Amniotic epithelial cell (primary cell): ENCODE data around the gene FAHD2A.
"Not testable (repeated sequence)": the region's sequence is repeated elsewhere in the genome, so short reads cannot be mapped to it uniquely, and the experiment has no call there.

Experiments
- DNase-seq: peaks from one replicate; pipeline ENCODE4 v3.0.0-alpha.2; 2010; ENCODE audit warnings: low read depth

Gene FAHD2A

DNA sequence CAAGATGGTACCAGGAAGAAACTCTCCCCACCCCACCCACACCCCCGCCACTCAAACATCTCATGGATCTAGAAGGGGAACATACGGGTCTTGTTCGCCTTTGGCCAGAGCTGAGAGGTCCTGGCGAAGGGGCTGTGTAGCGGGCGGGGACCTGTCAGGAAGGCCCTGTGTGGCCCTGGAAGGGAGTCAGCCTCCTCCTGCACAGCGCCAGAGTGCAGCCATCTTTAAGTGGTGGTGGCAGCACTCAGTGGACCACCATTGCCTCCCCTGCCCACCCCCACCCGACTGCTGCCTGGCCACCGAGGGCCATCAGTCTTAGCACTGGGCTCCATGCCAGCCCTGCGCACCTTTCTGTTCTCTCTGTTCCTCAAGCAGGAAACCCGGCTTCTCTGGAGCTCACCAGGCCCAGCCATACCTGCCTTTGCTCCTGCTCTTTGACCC is 11.6 kb upstream of the FAHD2A start:
- no peak for DNase-seq

DNA sequence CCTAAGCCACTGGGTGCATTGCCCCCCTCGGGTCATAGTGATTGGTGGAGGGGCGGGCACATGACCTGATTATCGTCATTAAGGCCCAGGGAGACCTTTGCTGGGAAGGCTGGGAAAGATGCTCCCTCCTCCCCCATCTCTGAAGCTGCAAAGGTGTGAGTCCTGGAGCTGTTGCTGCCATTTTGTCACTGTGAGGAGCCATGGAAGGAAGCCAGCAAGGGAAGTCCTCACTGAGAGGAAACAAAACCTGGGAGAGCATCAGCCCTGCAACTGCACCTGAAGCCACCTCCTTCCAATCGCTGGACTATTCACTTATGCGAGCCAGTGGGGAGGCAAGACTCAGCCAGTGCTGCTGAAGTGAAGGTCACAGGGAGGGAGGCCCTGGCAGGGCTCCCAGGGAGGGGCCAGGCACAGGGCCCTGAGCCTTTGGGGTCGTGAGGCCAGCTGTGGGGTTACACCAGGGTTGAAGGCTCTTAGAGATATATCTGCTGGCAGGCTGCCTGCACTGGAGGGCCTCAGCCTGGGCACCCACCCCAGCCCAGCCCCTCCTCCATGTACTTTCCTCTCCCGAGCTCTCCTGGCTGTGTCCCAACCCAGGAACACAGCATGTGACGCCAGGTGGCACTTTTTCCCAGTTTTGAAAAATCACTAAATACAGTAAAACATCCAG is 10.7 kb upstream of the FAHD2A start:
- no peak for DNase-seq

DNA sequence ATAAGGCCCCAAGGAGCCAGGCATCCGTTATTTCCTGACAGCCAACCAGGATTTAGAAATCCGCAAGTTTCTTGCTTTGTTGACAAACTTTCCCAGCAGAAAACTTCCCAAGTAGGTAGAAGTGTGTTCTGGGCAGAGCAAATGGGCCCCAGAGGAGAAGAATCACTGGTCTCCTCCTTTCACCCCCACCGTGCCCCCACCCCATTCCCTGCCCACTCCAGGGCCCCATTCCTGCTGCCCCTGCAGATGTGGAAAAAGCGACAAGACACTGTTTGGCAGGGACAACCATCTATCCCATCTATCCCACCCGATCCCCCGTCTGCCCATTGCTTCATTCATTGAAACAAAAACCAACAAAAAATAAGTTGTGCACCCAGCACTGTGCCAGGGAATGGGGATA is 10.2 kb upstream of the FAHD2A start:
- no peak for DNase-seq

GRCh38 chr2:95392730-95393455 is 9.6 kb upstream of the FAHD2A start:
- DNase-seq: no peak

DNA sequence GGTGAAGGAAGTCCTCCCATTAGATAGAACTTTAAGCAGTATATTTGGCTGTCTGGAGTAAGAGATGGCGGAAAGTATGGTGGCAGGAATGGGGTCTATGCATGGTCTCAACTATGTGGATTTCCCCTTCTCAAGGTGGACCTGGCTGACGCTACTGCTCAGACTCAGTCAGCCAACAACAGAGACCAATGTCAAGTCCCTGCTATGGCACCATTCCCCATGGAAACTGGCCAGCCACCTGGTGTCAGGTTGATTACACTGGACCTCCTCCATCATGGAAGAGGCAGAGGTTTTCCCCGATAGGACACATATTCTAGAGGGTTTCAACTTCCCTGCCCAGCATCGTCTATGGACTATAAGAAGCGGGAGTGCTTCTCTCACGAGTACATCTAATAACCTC is 8.6 kb upstream of the FAHD2A start:
- DNase-seq: no peak

- DNase-seq: no peak
Measured at GRCh38 chr2:95399061-95399460, 3.4 kb upstream of the FAHD2A start.

GRCh38 chr2:95401480-95401879 is 1.0 kb upstream of the FAHD2A start:
- no peak for DNase-seq

GRCh38 chr2:95402004-95402369 is 521 bp upstream of the FAHD2A start:
- DNase-seq: not testable (repeated sequence)

DNA sequence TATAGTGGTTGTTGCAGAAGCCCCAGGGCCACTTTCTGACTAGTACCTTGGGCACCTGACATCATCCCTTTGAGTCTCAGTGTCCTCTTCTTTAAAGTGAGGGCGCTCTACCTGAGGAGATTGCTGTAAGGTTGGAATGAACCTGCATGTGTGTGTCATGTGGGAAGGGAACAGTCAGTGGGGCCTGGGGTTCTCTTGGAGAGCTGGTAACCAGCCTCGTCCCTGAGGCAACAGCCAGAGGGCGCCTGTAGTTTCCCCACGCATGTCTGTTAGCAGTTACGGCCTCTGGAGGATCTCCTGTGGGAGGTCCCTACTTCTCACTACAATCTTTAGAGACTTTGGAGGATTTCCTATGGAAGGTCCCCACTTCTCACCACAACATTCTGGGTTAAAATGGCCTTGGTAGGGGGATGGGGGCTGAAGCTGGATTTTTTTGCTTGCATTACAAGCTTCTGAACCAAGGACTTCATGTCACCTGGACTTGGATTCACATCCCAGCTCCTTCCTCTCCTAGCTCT is 755 bp downstream of the FAHD2A start:
- DNase-seq: peak; percentile 43

- DNase-seq: not testable (repeated sequence)
Measured at GRCh38 chr2:95403824-95404223, 1.3 kb downstream of the FAHD2A start.

- DNase-seq: not testable (repeated sequence)
Measured at GRCh38 chr2:95404676-95405075, 2.2 kb downstream of the FAHD2A start.

- DNase-seq: peak; percentile 83
Measured at GRCh38 chr2:95411239-95411638, 8.7 kb downstream of the FAHD2A start.

GRCh38 chr2:95414015-95414594 is 11.6 kb downstream of the FAHD2A start:
- DNase-seq: peak; percentile 65

DNA sequence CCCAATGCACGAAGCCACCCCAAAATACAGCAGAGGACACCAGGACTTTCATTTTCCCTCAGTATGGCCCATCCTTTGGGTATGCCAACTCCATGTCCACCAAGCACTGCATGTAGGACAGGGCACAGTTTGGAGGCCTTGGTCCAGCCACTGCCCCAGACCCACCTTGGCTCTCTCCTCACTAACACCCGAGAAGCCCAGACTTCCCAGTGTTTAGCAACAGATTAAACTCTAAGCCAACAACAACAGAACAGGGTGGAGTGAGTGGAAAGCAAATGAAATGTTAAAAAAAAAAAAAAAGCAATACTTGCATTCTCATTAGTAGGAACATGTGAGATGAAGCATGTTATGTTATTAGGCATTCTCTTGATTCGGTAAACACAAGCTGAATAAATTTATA is 12.6 kb downstream of the FAHD2A start:
- not testable (repeated sequence) for DNase-seq

- DNase-seq: not testable (repeated sequence)
Measured at GRCh38 chr2:95415561-95415960, 13.1 kb downstream of the FAHD2A start.

GRCh38 chr2:95427196-95427867 is 24.8 kb downstream of the FAHD2A start:
- DNase-seq: not testable (repeated sequence)

- DNase-seq: not testable (repeated sequence)
Measured at GRCh38 chr2:95429748-95430467, 27.4 kb downstream of the FAHD2A start.

DNA sequence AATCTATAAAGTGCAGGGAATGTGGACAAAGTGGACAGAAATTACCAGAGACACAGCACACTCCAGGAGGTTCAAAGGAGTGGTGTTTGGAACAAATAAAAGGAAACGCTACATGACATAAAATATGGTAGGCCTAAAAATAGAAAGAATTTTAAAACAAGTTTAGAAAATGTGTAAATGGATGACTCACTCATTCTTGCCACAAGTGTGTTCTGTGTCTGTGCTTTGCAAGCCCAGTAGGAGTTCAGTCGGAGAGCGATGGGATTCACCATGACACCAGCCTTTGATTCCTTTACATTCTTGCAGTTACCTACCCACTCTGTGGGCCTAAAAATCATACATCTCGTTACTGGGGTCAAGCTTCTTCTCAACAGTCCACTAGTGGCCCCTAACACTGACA is 30.9 kb downstream of the FAHD2A start:
- not testable (repeated sequence) for DNase-seq

- peak; percentile 53 for DNase-seq
Measured at GRCh38 chr2:95433973-95434372, 31.5 kb downstream of the FAHD2A start.

GRCh38 chr2:95434507-95435076 is 32.1 kb downstream of the FAHD2A start:
- peak; percentile 82 for DNase-seq

GRCh38 chr2:95435162-95435871 is 32.8 kb downstream of the FAHD2A start:
- not testable (repeated sequence) for DNase-seq
